Left ventricle myocardium inferior (tissue), 1 donor: ENCODE data around the gene KLHL29. TPM values are rescaled to one million over a fixed set of nuclear protein-coding genes. Genes with fewer than 3 reads are reported as not detected.

Source experiments
- DNase-seq: peaks from one replicate; pipeline ENCODE4 v3.0.0-alpha.2; 2020
- H3K27ac ChIP-seq: fragments of 200-600 bp; replicated peaks from 2 replicates; pipeline ENCODE4 v1.8.0; 2021
- H3K27me3 ChIP-seq: fragments of 200-600 bp; 2 replicates; pipeline ENCODE4 v1.8.0; 2021; ENCODE audit warnings: low read depth
- H3K36me3 ChIP-seq: fragments of 200-600 bp; 2 replicates; pipeline ENCODE4 v1.8.0; 2021
- H3K4me1 ChIP-seq: fragments of 200-600 bp; 2 replicates; pipeline ENCODE4 v1.8.0; 2021
- H3K4me3 ChIP-seq: fragments of 200-600 bp; 2 replicates; pipeline ENCODE4 v1.8.0; 2021; ENCODE audit warnings: mild to moderate bottlenecking, moderate library complexity
- H3K9me3 ChIP-seq: fragments of 200-600 bp; replicated peaks from 2 replicates; pipeline ENCODE4 v1.8.0; 2021
- CTCF ChIP-seq: fragments of 200-600 bp; IDR thresholded peaks from 2 replicates; pipeline ENCODE4 v1.8.0; 2021; ENCODE audit warnings: antibody characterized with exemption, mild to moderate bottlenecking, borderline replicate concordance
- intact Hi-C: fragments of 100-400 bp; cut with micrococcal nuclease; formaldehyde crosslinking; loops from one replicate; pipeline ENCODE4 v1.11.0; 2022
- total RNA-seq: library from RNA; stranded (reverse); fragmentation: NEBNext Ultra II Directional; extraction: Animal tissue kit (Norgen Biotek cat#: 25700); gene quantifications from one replicate; pipeline ENCODE4 v1.2.1, GENCODE V29; 2021
- donor health status: DM: no; HTN: yes; CAD: no; lungs with severe emphysema.

Gene KLHL29
- total RNA-seq, 1 donor from 2014 or later = 1.1 TPM

- Histone ChIP-seq H3K36me3 (peaks cover 11% of the 10 kb centered on the region), H3K9me3 (no peaks in the 10 kb centered on the region), H3K4me3 (no peak overlapping the region), H3K27me3 (no peaks in the 10 kb centered on the region), H3K27ac (no peak overlapping the region), H3K4me1 (peaks cover 9% of the 10 kb centered on the region)
- TF ChIP-seq CTCF = no peak
- intact Hi-C loops = no loop called here
- DNase-seq = no peak
These were observed 314.6 kb downstream of the KLHL29 start for GRCh38 chr2:23699580-23699925.

- H3K36me3 ChIP-seq = peaks cover 14% of the 10 kb centered on the region
- no peak for TF ChIP-seq CTCF
- H3K4me1 ChIP-seq = peaks cover 9% of the 10 kb centered on the region
- no peak overlapping the region for H3K27ac ChIP-seq
- intact Hi-C loops = no loop called here
- H3K9me3 ChIP-seq = no peaks in the 10 kb centered on the region
- DNase-seq = no peak
- no peak overlapping the region for H3K4me3 ChIP-seq
- H3K27me3 ChIP-seq = no peaks in the 10 kb centered on the region
These were observed 315.6 kb downstream of the KLHL29 start for GRCh38 chr2:23700627-23701026.

- H3K9me3 ChIP-seq = no peaks in the 10 kb centered on the region
- peaks cover 9% of the 10 kb centered on the region for H3K4me1 ChIP-seq
- intact Hi-C loops = no loop called here
- H3K27me3 ChIP-seq = no peaks in the 10 kb centered on the region
- DNase-seq = no peak
- no peak for TF ChIP-seq CTCF
- peaks cover 27% of the 10 kb centered on the region for H3K36me3 ChIP-seq
- H3K27ac ChIP-seq = no peak overlapping the region
- H3K4me3 ChIP-seq = no peak overlapping the region
These were observed 318.1 kb downstream of the KLHL29 start for GRCh38 chr2:23703037-23703582.

GRCh38 chr2:23703583-23704385, 318.8 kb downstream of the KLHL29 start:
- Histone ChIP-seq H3K4me1 (peaks cover 5% of the 10 kb centered on the region), H3K9me3 (no peaks in the 10 kb centered on the region), H3K36me3 (peaks cover 32% of the 10 kb centered on the region), H3K27ac (no peak overlapping the region), H3K27me3 (no peaks in the 10 kb centered on the region), H3K4me3 (no peak overlapping the region)
- TF ChIP-seq CTCF = no peak
- intact Hi-C loops = no loop called here
- no peak for DNase-seq

- Histone ChIP-seq H3K36me3 (peaks cover 41% of the 10 kb centered on the region), H3K4me3 (no peak overlapping the region), H3K9me3 (no peaks in the 10 kb centered on the region), H3K27ac (no peak overlapping the region), H3K27me3 (no peaks in the 10 kb centered on the region), H3K4me1 (no peaks in the 10 kb centered on the region)
- DNase-seq = no peak
- no peak for TF ChIP-seq CTCF
- intact Hi-C loops = no loop called here
These were observed 321.0 kb downstream of the KLHL29 start for GRCh38 chr2:23705771-23706612.
